HepG2 (cell line): ENCODE results near the gene FAM234A. TPM values are rescaled to one million over a fixed set of nuclear protein-coding genes. Genes with fewer than 3 reads are reported as not detected.

Experiments
- CBFB ChIP-seq: sonication (generic); formaldehyde crosslinking; IDR thresholded peaks from 2 replicates; pipeline ENCODE4 v1.4.0; 2020; ENCODE audit warnings: missing genetic modification reagents
- DMAP1 ChIP-seq: IDR thresholded peaks from 2 replicates; pipeline ENCODE4 v1.6.1; 2016
- HNRNPLL ChIP-seq: fragments of 200-400 bp; formaldehyde crosslinking; IDR thresholded peaks from 2 replicates; pipeline ENCODE4 v1.6.1; 2017; ENCODE audit warnings: mild to moderate bottlenecking, low read depth, low read length; ENCODE audit not compliant: poor library complexity, severe bottlenecking
- PHF5A ChIP-seq: IDR thresholded peaks from one replicate; pipeline ENCODE4 v1.6.1; 2018; ENCODE audit warnings: low read depth, missing genetic modification reagents; ENCODE audit not compliant: unreplicated experiment
- SMAD1 ChIP-seq: sonication (generic); formaldehyde crosslinking; IDR thresholded peaks from 2 replicates; pipeline ENCODE4 v1.4.0; 2020; ENCODE audit warnings: missing genetic modification reagents, low read depth, mild to moderate bottlenecking, borderline replicate concordance
- SRSF1 ChIP-seq: fragments of 200-400 bp; formaldehyde crosslinking; optimal IDR thresholded peaks from 2 replicates; pipeline ENCODE3; 2017; ENCODE audit warnings: mild to moderate bottlenecking, low read depth, low read length, moderate library complexity
- ZBTB20 ChIP-seq: sonication (generic); formaldehyde crosslinking; IDR thresholded peaks from 2 replicates; pipeline ENCODE4 v1.8.1; 2023; ENCODE audit warnings: missing genetic modification reagents, low read depth, mild to moderate bottlenecking, borderline replicate concordance
- ZFP1 ChIP-seq: IDR thresholded peaks from 2 replicates; pipeline ENCODE4 v1.6.1; 2016
- ZNF121 ChIP-seq: sonication (generic); formaldehyde crosslinking; IDR thresholded peaks from 2 replicates; pipeline ENCODE4 v1.5.0; 2020; ENCODE audit warnings: mild to moderate bottlenecking, missing genetic modification reagents
- ZNF431 ChIP-seq: sonication (generic); formaldehyde crosslinking; IDR thresholded peaks from 2 replicates; pipeline ENCODE4 v1.9.0; 2022; ENCODE audit warnings: missing genetic modification reagents, low read depth, mild to moderate bottlenecking, borderline replicate concordance
- ZNF577 ChIP-seq: sonication (generic); formaldehyde crosslinking; IDR thresholded peaks from 2 replicates; pipeline ENCODE4 v1.4.0; 2020; ENCODE audit warnings: mild to moderate bottlenecking, low read depth, missing genetic modification reagents, borderline replicate concordance
- ZNF7 ChIP-seq: IDR thresholded peaks from 2 replicates; pipeline ENCODE4 v1.6.1; 2016; ENCODE audit warnings: missing biosample characterization, missing genetic modification reagents
- ZNF709 ChIP-seq: sonication (generic); formaldehyde crosslinking; IDR thresholded peaks from 2 replicates; pipeline ENCODE4 v1.5.0; 2020; ENCODE audit warnings: mild to moderate bottlenecking, missing genetic modification reagents
- ZNF720 ChIP-seq: sonication (generic); formaldehyde crosslinking; IDR thresholded peaks from 2 replicates; pipeline ENCODE4 v1.4.0; 2020; ENCODE audit warnings: missing genetic modification reagents
- ZNF749 ChIP-seq: sonication (generic); formaldehyde crosslinking; IDR thresholded peaks from 2 replicates; pipeline ENCODE4 v1.8.0; 2022; ENCODE audit warnings: mild to moderate bottlenecking, missing genetic modification reagents, moderate library complexity, borderline replicate concordance
- ZNF850 ChIP-seq: sonication (generic); formaldehyde crosslinking; conservative IDR thresholded peaks from 2 replicates; pipeline ENCODE4 v1.9.0; 2021; ENCODE audit warnings: mild to moderate bottlenecking, missing genetic modification reagents
- polyA plus RNA-seq, 8 experiments: library from polyadenylated mRNA; depleted of rRNA in 3 of 8; stranded (reverse) in 7 of 8; unstranded in 1 of 8; fragments of >200 nt; fragmentation: Illumina TruSeq in 4 of 8; extraction: Trizol in 4 of 8; gene quantifications; 2 replicates each; pipeline versions ENCODE4 v1.2.1 to v1.2.3, GENCODE V29; 2011 to 2016; ENCODE audit warnings: low read depth in 4 of 8, missing spikeins in 1 of 8, mixed read lengths in 1 of 8; ENCODE audit not compliant: insufficient read depth in 1 of 8
- total RNA-seq, 5 experiments: library from RNA; depleted of rRNA; stranded (reverse); fragments of >200 nt; fragmentation: Illumina TruSeq; extraction: Trizol; gene quantifications; 2 replicates each; pipeline ENCODE4 v1.2.3, GENCODE V29; 2016; ENCODE audit warnings: low read depth in 1 of 5
- TF ChIP-seq, protein P1 (sequence below): sonication (generic); formaldehyde crosslinking; IDR thresholded peaks from 2 replicates; pipeline ENCODE4 v1.5.0; 2020; ENCODE audit warnings: missing genetic modification reagents
- TF ChIP-seq, protein P2 (sequence below): sonication (generic); formaldehyde crosslinking; IDR thresholded peaks from 2 replicates; pipeline ENCODE4 v1.4.0; 2020; ENCODE audit warnings: low read depth, mild to moderate bottlenecking, missing genetic modification reagents
- TF ChIP-seq, protein P3 (sequence below): sonication (generic); formaldehyde crosslinking; conservative IDR thresholded peaks from 2 replicates; pipeline ENCODE4 v1.8.0; 2022; ENCODE audit warnings: mild to moderate bottlenecking, moderate library complexity, missing genetic modification reagents
- TF ChIP-seq, protein P4 (sequence below): sonication (generic); formaldehyde crosslinking; IDR thresholded peaks from 2 replicates; pipeline ENCODE4 v1.4.0; 2020; ENCODE audit warnings: missing genetic modification reagents
- TF ChIP-seq, protein P5 (sequence below): sonication (generic); formaldehyde crosslinking; IDR thresholded peaks from 2 replicates; pipeline ENCODE4 v1.8.1; 2023; ENCODE audit warnings: mild to moderate bottlenecking, inconsistent platforms, moderate library complexity, missing genetic modification reagents, borderline replicate concordance
- TF ChIP-seq, protein P6 (sequence below): IDR thresholded peaks from 2 replicates; pipeline ENCODE4 v1.6.1; 2016

The FAM234A gene
- total and polyA plus RNA-seq, 2 of the 13 experiments (the other 11 are each of a cell fraction or from before 2014, with no cell fraction given), result 29.2 to 34.4 TPM

DNA sequence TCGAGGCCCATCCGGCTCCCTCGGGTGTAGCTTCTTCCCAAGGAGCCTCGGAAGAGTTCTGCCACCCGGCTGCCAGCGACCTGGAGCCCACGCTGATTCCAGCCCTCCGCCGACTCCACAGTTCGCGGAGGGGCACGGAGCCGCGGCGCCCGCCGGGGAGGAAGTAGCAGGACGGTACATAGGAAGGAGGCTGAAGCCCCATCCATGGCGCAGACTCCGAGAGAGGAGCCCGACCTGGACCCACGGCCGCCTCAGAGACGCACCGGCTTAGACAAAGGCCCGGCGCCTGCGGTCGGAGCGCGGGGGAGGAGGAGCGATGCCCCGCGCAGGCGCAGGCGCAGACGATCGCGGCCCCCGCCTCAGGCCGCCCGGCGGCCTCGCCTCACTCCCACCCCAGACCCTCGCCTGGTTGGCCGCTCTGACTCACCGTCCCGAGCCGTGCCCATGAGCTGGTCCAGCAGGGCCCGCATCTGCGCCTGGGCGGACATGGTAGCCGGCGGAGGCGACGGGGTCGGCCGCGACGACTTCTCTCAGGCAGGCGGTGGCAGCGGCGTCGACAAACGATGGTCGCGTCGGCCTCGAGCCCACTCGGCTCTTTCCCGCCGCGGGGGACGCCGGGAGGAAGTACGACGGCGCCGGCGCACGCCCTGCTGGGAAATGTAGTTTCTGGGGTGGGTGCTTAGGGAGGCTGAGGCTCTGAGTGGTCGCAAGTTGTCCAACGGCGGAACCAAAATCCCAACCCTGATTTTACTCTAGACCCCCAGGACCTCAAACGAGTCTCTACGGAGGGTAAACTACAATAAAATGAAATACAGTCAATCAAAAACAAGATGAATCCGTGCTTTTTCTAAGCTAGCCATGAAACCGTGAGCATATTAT, 5.5 kb upstream of the FAM234A start, which contains the start of gene LUC7L (continued):
- TF ChIP-seq, protein P1, sequence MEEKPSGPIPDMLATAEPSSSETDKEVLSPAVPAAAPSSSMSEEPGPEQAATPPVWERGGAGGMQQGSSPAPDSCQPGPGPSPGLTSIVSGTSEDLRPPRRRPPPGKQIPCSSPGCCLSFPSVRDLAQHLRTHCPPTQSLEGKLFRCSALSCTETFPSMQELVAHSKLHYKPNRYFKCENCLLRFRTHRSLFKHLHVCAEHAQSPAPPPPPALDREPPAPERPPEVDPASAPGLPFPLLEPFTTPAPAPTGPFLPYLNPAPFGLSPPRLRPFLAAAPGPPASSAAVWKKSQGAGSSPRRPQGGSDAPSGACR (CRISPR knock-in tag), result peak; percentile 66; the same call in 1 of the 2 replicates
- TF ChIP-seq DMAP1, result peak; percentile 98
- peak; percentile 67 for TF ChIP-seq HNRNPLL
- peak; percentile 94 for TF ChIP-seq ZNF709 (CRISPR knock-in tag)
- TF ChIP-seq, protein P2, sequence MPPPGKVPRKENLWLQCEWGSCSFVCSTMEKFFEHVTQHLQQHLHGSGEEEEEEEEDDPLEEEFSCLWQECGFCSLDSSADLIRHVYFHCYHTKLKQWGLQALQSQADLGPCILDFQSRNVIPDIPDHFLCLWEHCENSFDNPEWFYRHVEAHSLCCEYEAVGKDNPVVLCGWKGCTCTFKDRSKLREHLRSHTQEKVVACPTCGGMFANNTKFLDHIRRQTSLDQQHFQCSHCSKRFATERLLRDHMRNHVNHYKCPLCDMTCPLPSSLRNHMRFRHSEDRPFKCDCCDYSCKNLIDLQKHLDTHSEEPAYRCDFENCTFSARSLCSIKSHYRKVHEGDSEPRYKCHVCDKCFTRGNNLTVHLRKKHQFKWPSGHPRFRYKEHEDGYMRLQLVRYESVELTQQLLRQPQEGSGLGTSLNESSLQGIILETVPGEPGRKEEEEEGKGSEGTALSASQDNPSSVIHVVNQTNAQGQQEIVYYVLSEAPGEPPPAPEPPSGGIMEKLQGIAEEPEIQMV, result 0 out of 2 replicates have a peak, but pooled peaks have one; percentile 4
- TF ChIP-seq, protein P3, sequence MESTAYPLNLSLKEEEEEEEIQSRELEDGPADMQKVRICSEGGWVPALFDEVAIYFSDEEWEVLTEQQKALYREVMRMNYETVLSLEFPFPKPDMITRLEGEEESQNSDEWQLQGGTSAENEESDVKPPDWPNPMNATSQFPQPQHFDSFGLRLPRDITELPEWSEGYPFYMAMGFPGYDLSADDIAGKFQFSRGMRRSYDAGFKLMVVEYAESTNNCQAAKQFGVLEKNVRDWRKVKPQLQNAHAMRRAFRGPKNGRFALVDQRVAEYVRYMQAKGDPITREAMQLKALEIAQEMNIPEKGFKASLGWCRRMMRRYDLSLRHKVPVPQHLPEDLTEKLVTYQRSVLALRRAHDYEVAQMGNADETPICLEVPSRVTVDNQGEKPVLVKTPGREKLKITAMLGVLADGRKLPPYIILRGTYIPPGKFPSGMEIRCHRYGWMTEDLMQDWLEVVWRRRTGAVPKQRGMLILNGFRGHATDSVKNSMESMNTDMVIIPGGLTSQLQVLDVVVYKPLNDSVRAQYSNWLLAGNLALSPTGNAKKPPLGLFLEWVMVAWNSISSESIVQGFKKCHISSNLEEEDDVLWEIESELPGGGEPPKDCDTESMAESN (CRISPR knock-in tag), result peak; percentile 96
- TF ChIP-seq, protein P4, sequence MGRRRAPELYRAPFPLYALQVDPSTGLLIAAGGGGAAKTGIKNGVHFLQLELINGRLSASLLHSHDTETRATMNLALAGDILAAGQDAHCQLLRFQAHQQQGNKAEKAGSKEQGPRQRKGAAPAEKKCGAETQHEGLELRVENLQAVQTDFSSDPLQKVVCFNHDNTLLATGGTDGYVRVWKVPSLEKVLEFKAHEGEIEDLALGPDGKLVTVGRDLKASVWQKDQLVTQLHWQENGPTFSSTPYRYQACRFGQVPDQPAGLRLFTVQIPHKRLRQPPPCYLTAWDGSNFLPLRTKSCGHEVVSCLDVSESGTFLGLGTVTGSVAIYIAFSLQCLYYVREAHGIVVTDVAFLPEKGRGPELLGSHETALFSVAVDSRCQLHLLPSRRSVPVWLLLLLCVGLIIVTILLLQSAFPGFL (CRISPR knock-in tag), result 0 out of 2 replicates have a peak, but pooled peaks have one; percentile 52
- TF ChIP-seq PHF5A (CRISPR knock-in tag), result peak; percentile 52
- peak; percentile 67; the same call in 1 of the 2 replicates for TF ChIP-seq SMAD1 (CRISPR knock-in tag)
- TF ChIP-seq ZNF749, result peak; percentile 94
- no peak for TF ChIP-seq ZNF7 (CRISPR knock-in tag)
- TF ChIP-seq ZNF850, result peak; percentile 96; the same call in 1 of the 2 replicates
- peak; percentile 90 for TF ChIP-seq ZNF431 (CRISPR knock-in tag)
- no peak for TF ChIP-seq ZNF121 (CRISPR knock-in tag)
- peak; percentile 94; the same call in 1 of the 2 replicates for TF ChIP-seq CBFB (CRISPR knock-in tag)
- TF ChIP-seq, protein P5, sequence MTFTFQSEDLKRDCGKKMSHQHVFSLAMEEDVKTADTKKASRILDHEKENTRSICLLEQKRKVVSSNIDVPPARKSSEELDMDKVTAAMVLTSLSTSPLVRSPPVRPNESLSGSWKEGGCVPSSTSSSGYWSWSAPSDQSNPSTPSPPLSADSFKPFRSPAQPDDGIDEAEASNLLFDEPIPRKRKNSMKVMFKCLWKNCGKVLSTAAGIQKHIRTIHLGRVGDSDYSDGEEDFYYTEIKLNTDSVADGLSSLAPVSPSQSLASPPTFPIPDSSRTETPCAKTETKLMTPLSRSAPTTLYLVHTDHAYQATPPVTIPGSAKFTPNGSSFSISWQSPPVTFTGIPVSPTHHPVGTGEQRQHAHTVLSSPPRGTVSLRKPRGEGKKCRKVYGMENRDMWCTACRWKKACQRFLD (CRISPR knock-in tag), result peak; percentile 84
- no peak for TF ChIP-seq ZNF720
- TF ChIP-seq ZFP1 (CRISPR knock-in tag), result 0 out of 2 replicates have a peak, but pooled peaks have one; percentile 76
- no peak for TF ChIP-seq ZNF577 (CRISPR knock-in tag)
- TF ChIP-seq, protein P6, sequence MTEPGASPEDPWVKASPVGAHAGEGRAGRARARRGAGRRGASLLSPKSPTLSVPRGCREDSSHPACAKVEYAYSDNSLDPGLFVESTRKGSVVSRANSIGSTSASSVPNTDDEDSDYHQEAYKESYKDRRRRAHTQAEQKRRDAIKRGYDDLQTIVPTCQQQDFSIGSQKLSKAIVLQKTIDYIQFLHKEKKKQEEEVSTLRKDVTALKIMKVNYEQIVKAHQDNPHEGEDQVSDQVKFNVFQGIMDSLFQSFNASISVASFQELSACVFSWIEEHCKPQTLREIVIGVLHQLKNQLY, result peak; percentile 72
- peak; percentile 73 for TF ChIP-seq SRSF1
- peak; percentile 96 for TF ChIP-seq ZBTB20
